Pons (tissue), 1 donor: ENCODE measurements around the gene PIGQ.
"Not testable (repeated sequence)": the region's sequence is repeated elsewhere in the genome, so short reads cannot be mapped to it uniquely, and the experiment has no call there.

Source experiments
- DNase-seq: peaks from one replicate; pipeline ENCODE4 v3.0.0-alpha.2; 2016; ENCODE audit warnings: low spot score

The PIGQ gene

GRCh38 chr16:586047-586644 is 16.4 kb downstream of the PIGQ start:
- DNase-seq, result no peak

GRCh38 chr16:586645-587590 is 17.1 kb downstream of the PIGQ start:
- no peak for DNase-seq

- no peak for DNase-seq
Observed at GRCh38 chr16:588639-588888, 18.8 kb downstream of the PIGQ start.

GRCh38 chr16:588889-589657 is 19.3 kb downstream of the PIGQ start:
- DNase-seq, result peak; percentile 95

- peak; percentile 96 for DNase-seq
Observed at GRCh38 chr16:589658-590187, 20.0 kb downstream of the PIGQ start, which contains the start of gene RAB40C. RAB40C (plus strand) TSS chr16:590066; CDS start chr16:590292, 226 bp downstream.

- no peak for DNase-seq
Observed at GRCh38 chr16:590188-590814, 20.5 kb downstream of the PIGQ start.

- no peak for DNase-seq
Observed at GRCh38 chr16:590815-591200, 21.0 kb downstream of the PIGQ start.

GRCh38 chr16:591231-591630 is 21.5 kb downstream of the PIGQ start:
- no peak for DNase-seq

GRCh38 chr16:591892-592517 is 22.2 kb downstream of the PIGQ start:
- no peak for DNase-seq

GRCh38 chr16:592518-593306 is 22.9 kb downstream of the PIGQ start:
- peak; percentile 69 for DNase-seq

GRCh38 chr16:593406-593805 is 23.6 kb downstream of the PIGQ start:
- DNase-seq, result no peak

- no peak for DNase-seq
Observed at GRCh38 chr16:593807-594206, 24.0 kb downstream of the PIGQ start.

GRCh38 chr16:595094-595528 is 25.3 kb downstream of the PIGQ start:
- DNase-seq, result no peak

- DNase-seq, result no peak
Observed at GRCh38 chr16:595942-596735, 26.4 kb downstream of the PIGQ start.

GRCh38 chr16:596736-597060 is 26.9 kb downstream of the PIGQ start:
- no peak for DNase-seq

- DNase-seq, result not testable (repeated sequence)
Observed at GRCh38 chr16:597655-598054, 27.9 kb downstream of the PIGQ start.

GRCh38 chr16:598823-599739 is 29.3 kb downstream of the PIGQ start:
- DNase-seq, result no peak

GRCh38 chr16:600781-601180 is 31.0 kb downstream of the PIGQ start:
- DNase-seq, result no peak

GRCh38 chr16:603933-604332 is 34.2 kb downstream of the PIGQ start:
- DNase-seq, result no peak
